ENCODE data around the gene MACROD2.

Gene MACROD2

GRCh38 chr20:14820771-14821170 lies 825.5 kb downstream of the MACROD2 start:
- no peak for DNase-seq (ENCODE audit: low spot score)

GRCh38 chr20:14821251-14821650 lies 825.9 kb downstream of the MACROD2 start:
- DNase-seq (ENCODE audit: low spot score), result no peak

GRCh38 chr20:14824996-14825395 lies 829.7 kb downstream of the MACROD2 start:
- DNase-seq (ENCODE audit: low spot score), result no peak

- no peak for DNase-seq (ENCODE audit: low spot score)
Measured at GRCh38 chr20:14826543-14827313, 831.4 kb downstream of the MACROD2 start.

- DNase-seq (ENCODE audit: low spot score), result no peak
Measured at GRCh38 chr20:14828459-14828858, 833.1 kb downstream of the MACROD2 start.

GRCh38 chr20:14829906-14830305 lies 834.6 kb downstream of the MACROD2 start:
- no peak for DNase-seq (ENCODE audit: low spot score)

- DNase-seq (ENCODE audit: low spot score), result no peak
Measured at GRCh38 chr20:14830466-14830865, 835.1 kb downstream of the MACROD2 start.

GRCh38 chr20:14830899-14831298 lies 835.6 kb downstream of the MACROD2 start:
- DNase-seq (ENCODE audit: low spot score), result no peak

- no peak for DNase-seq (ENCODE audit: low spot score)
Measured at GRCh38 chr20:14832630-14833029, 837.3 kb downstream of the MACROD2 start.

- no peak for DNase-seq (ENCODE audit: low spot score)
Measured at GRCh38 chr20:14838663-14839628, 843.6 kb downstream of the MACROD2 start.

GRCh38 chr20:14845199-14846160 lies 850.2 kb downstream of the MACROD2 start:
- DNase-seq (ENCODE audit: low spot score), result no peak

GRCh38 chr20:14848806-14849205 lies 853.5 kb downstream of the MACROD2 start:
- DNase-seq (ENCODE audit: low spot score), result no peak

GRCh38 chr20:14853079-14853478 lies 857.8 kb downstream of the MACROD2 start:
- no peak for DNase-seq (ENCODE audit: low spot score)

- DNase-seq (ENCODE audit: low spot score), result no peak
Measured at GRCh38 chr20:14855171-14855570, 859.9 kb downstream of the MACROD2 start.

- no peak for DNase-seq (ENCODE audit: low spot score)
Measured at GRCh38 chr20:14859627-14860026, 864.3 kb downstream of the MACROD2 start.

- DNase-seq (ENCODE audit: low spot score), result no peak
Measured at GRCh38 chr20:14860410-14860814, 865.1 kb downstream of the MACROD2 start.

GRCh38 chr20:14861028-14861699 lies 865.8 kb downstream of the MACROD2 start:
- no peak for DNase-seq (ENCODE audit: low spot score)

- no peak for DNase-seq (ENCODE audit: low spot score)
Measured at GRCh38 chr20:14865169-14865568, 869.9 kb downstream of the MACROD2 start.

GRCh38 chr20:14865731-14866130 lies 870.4 kb downstream of the MACROD2 start:
- DNase-seq (ENCODE audit: low spot score), result no peak

GRCh38 chr20:14866841-14867514 lies 871.7 kb downstream of the MACROD2 start:
- no peak for DNase-seq (ENCODE audit: low spot score)
